NCI-H1436 (cell line): ENCODE results near the gene ABLIM3.

Source experiments
- DNase-seq: peaks from one replicate; lab custom pipeline; 2025; lab: John Stamatoyannopoulos, UW

The ABLIM3 gene

DNA sequence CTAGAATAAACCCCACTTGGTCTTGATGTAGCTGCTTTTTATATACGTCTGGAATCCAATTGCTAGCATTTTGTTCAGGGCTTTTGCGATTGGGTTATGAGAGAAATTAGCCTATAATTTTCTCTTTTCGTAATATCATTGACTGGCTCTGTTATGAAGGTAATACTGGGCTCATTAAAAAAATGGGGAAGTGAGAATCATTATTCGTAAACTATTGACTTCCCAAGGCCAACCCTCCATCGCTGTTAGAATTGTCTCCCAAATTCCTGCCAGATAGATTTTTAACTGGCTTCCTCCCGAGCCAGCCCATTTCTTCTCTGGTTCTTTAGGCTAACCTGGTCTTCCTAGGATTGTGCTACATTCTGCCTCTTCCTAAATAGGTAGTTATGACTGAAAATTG lies 168.1 kb downstream of the ABLIM3 start:
- no peak for DNase-seq
